ENCODE results near the gene VWDE. TPM values are rescaled to one million over a fixed set of nuclear protein-coding genes. Genes with fewer than 3 reads are reported as not detected.

The VWDE gene
- total and polyA plus RNA-seq, 10 of the 15 experiments (the other 5 are each of a cell fraction or from before 2014, with no cell fraction given) = 0.74 to 2.1 (median 1.3) TPM

- in situ Hi-C loops (cut with MboI) = no loop called here
- RAD21 ChIA-PET (ENCODE audit: unreplicated experiment) = no interaction called here
- TF ChIP-seq BCL3 (IDR thresholded peaks at IDR 0.05; ENCODE audit: borderline replicate concordance, insufficient read depth, low read depth, low read length, poor library complexity, severe bottlenecking) = no peak
- TF ChIP-seq ZNF592 (IDR thresholded peaks at IDR 0.05) = no peak
- no peak for TF ChIP-seq CEBPB (IDR thresholded peaks at IDR 0.05; ENCODE audit: borderline replicate concordance in 1 of 2, low read depth in 2 of 2, low read length in 2 of 2)
- no peak for TF ChIP-seq SMAD1 (IDR thresholded peaks at IDR 0.05; ENCODE audit: low read depth, partially characterized antibody)
- no peak for TF ChIP-seq YBX1 (IDR thresholded peaks at IDR 0.05)
- TF ChIP-seq RELB (IDR thresholded peaks at IDR 0.05; ENCODE audit: low read depth) = no peak
- TF ChIP-seq NRF1 (conservative IDR thresholded peaks at IDR 0.05; ENCODE audit: low read depth, low read length) = no peak
- no peak for TF ChIP-seq E4F1 (IDR thresholded peaks at IDR 0.05; ENCODE audit: borderline replicate concordance, partially characterized antibody)
- TF ChIP-seq WRNIP1 (IDR thresholded peaks at IDR 0.05; ENCODE audit: borderline replicate concordance, low read depth, low read length) = no peak
- no peak for TF ChIP-seq ZZZ3 (IDR thresholded peaks at IDR 0.05; ENCODE audit: control insufficient read depth, insufficient read length, low read depth)
- TF ChIP-seq NR2F1 (conservative IDR thresholded peaks at IDR 0.05) = no peak
- TF ChIP-seq RFX5 (IDR thresholded peaks at IDR 0.05; ENCODE audit: low read depth, low read length) = no peak
- TF ChIP-seq MXI1 (IDR thresholded peaks at IDR 0.05; ENCODE audit: low read depth, low read length) = no peak
- TF ChIP-seq JUNB (IDR thresholded peaks at IDR 0.05) = no peak
- TF ChIP-seq STAT3 (IDR thresholded peaks at IDR 0.05; ENCODE audit: low read depth, low read length) = no peak
Observed at GRCh38 chr7:12402365-12402725, 1.3 kb downstream of the VWDE start.

More at GRCh38 chr7:12402365-12402725, 1.3 kb downstream of the VWDE start:
- no peaks in the 10 kb centered on the region for H3K4me1 ChIP-seq (ENCODE audit: control insufficient read depth, insufficient read depth, low read length)
- H3K4me2 ChIP-seq (ENCODE audit: control insufficient read depth, insufficient read depth) = no peak overlapping the region
- H3K79me2 ChIP-seq (ENCODE audit: control insufficient read depth, insufficient read depth, low read length) = no peaks in the 10 kb centered on the region
- ATAC-seq (no peak), DNase-seq (ENCODE audit: low read depth, low spot score) (no peak), FAIRE-seq (no peak)
- ChIA-PET CTCF (no interaction called here), SMC1A (ENCODE audit: uncharacterized antibody, unreplicated experiment) (no interaction called here), POLR2A (no interaction called here)
- H3K9ac ChIP-seq (ENCODE audit: control insufficient read depth, insufficient read depth, low read length) = no peak overlapping the region
- peaks cover 2% of the 10 kb centered on the region in 2 experiments; a peak in 3 of 4 replicates for H3K27me3 ChIP-seq (replicated peaks in 1 of 2; ENCODE audit: control insufficient read depth in 2 of 2, insufficient read depth in 2 of 2, low read length in 1 of 2)
- H3K36me3 ChIP-seq (ENCODE audit: control insufficient read depth in 2 of 2, insufficient read depth in 2 of 2, low read length in 1 of 2) = no peaks in the 10 kb centered on the region
- H2AFZ ChIP-seq (ENCODE audit: control insufficient read depth, low read depth, low read length) = no peak overlapping the region
- 41% methylated on average over 3 of the region's 3 CpGs for WGBS (ENCODE audit: insufficient coverage, insufficient replicate concordance, low lambda C conversion rate, missing lambda C conversion rate)
- H4K20me1 ChIP-seq (ENCODE audit: control insufficient read depth, insufficient read depth) = no peaks in the 10 kb centered on the region
- no peak overlapping the region for H3K4me3 ChIP-seq
- no peaks in the 10 kb centered on the region for H3K9me3 ChIP-seq (replicated peaks; ENCODE audit: control insufficient read depth, insufficient read depth, low read length)
- H3K27ac ChIP-seq (ENCODE audit: control insufficient read depth, insufficient read depth) = no peak overlapping the region
- intact Hi-C loops (cut with micrococcal nuclease; ENCODE audit: unreplicated experiment) = no loop called here
- no TSS peak for BruUV-seq (replicated peaks)

Data from GM12878 (cell line).